Keratinocyte (primary cell): ENCODE results near the gene ABCD1. TPM values are rescaled to one million over a fixed set of nuclear protein-coding genes. Genes with fewer than 3 reads are reported as not detected.
"Not testable (repeated sequence)": the region's sequence is repeated elsewhere in the genome, so short reads cannot be mapped to it uniquely, and the experiment has no call there.

Experiments
- DNase-seq: peaks from one replicate; pipeline ENCODE4 v3.0.0-alpha.2; 2011; ENCODE audit warnings: low read depth, missing footprints, low spot score
- FAIRE-seq: peaks from 2 replicates; lab custom pipeline; 2011; peaks lifted over from hg19 to GRCh38; lab: Jason Lieb, UNC
- H2AFZ ChIP-seq: 2 replicates; pipeline ENCODE4 v1.6.0; 2012; ENCODE audit warnings: low read length, control low read depth, inconsistent platforms; ENCODE audit not compliant: control insufficient read depth
- H3K27ac ChIP-seq: 2 replicates; pipeline ENCODE4 v1.5.1; 2011; ENCODE audit warnings: low read length; ENCODE audit not compliant: control insufficient read depth, insufficient read depth
- H3K27me3 ChIP-seq: 3 replicates; pipeline ENCODE4 v1.6.0; 2011; ENCODE audit warnings: low read length; ENCODE audit not compliant: control insufficient read depth, insufficient read depth; ENCODE audit errors: extremely low read depth
- H3K36me3 ChIP-seq, 2 experiments: 2 replicates in 1 of 2; 3 replicates in 1 of 2; pipeline ENCODE4 v1.5.1; 2011; ENCODE audit warnings: low read length in 2 of 2, mild to moderate bottlenecking in 1 of 2; ENCODE audit not compliant: control insufficient read depth in 2 of 2, insufficient read depth in 2 of 2; ENCODE audit errors: extremely low read depth in 1 of 2
- H3K4me1 ChIP-seq: 3 replicates; pipeline ENCODE4 v1.5.1; 2011; ENCODE audit warnings: low read length; ENCODE audit not compliant: control insufficient read depth, insufficient read depth; ENCODE audit errors: extremely low read depth
- H3K4me2 ChIP-seq: 3 replicates; pipeline ENCODE4 v1.6.0; 2011; ENCODE audit warnings: low read depth, low read length; ENCODE audit not compliant: control insufficient read depth, insufficient read depth; ENCODE audit errors: extremely low read depth
- H3K4me3 ChIP-seq, 3 experiments: fragments of 200-600 bp in 1 of 3; sonication (generic) in 1 of 3; 2 replicates in 2 of 3; 3 replicates in 1 of 3; pipeline ENCODE4 v1.5.1; 2011 to 2016; ENCODE audit warnings: low read length in 3 of 3, mild to moderate bottlenecking in 3 of 3, control low read depth in 2 of 3, inconsistent platforms in 1 of 3, low read depth in 1 of 3, mixed read lengths in 1 of 3, mixed run types in 1 of 3, moderate library complexity in 1 of 3; ENCODE audit not compliant: control insufficient read depth in 2 of 3, insufficient read depth in 2 of 3; ENCODE audit errors: extremely low read depth in 1 of 3
- H3K79me2 ChIP-seq: 2 replicates; pipeline ENCODE4 v1.6.0; 2012; ENCODE audit warnings: low read length; ENCODE audit not compliant: control insufficient read depth, insufficient read depth
- H3K9ac ChIP-seq: 3 replicates; pipeline ENCODE4 v1.6.0; 2011; ENCODE audit warnings: low read length; ENCODE audit not compliant: control insufficient read depth, insufficient read depth; ENCODE audit errors: extremely low read depth
- H3K9me1 ChIP-seq: 3 replicates; pipeline ENCODE4 v1.6.0; 2011; ENCODE audit warnings: low read length; ENCODE audit not compliant: control insufficient read depth, insufficient read depth; ENCODE audit errors: extremely low read depth
- H3K9me3 ChIP-seq: 2 replicates; pipeline ENCODE4 v1.5.1; 2012; ENCODE audit warnings: low read depth, low read length; ENCODE audit not compliant: control insufficient read depth
- H4K20me1 ChIP-seq: 3 replicates; pipeline ENCODE4 v1.6.0; 2011; ENCODE audit warnings: low read length; ENCODE audit not compliant: control insufficient read depth, insufficient read depth; ENCODE audit errors: extremely low read depth
- CTCF ChIP-seq, 3 experiments: IDR thresholded peaks in 1 of 3; conservative IDR thresholded peaks in 1 of 3; optimal IDR thresholded peaks in 1 of 3; 2 replicates in 2 of 3; 3 replicates in 1 of 3; pipeline versions ENCODE3 to v1.5.1; 2011; ENCODE audit warnings: low read length in 3 of 3, mild to moderate bottlenecking in 3 of 3, moderate library complexity in 2 of 3, control low read depth in 1 of 3, inconsistent platforms in 1 of 3; ENCODE audit not compliant: insufficient read depth in 2 of 3; ENCODE audit errors: extremely low read depth in 1 of 3
- EZH2 ChIP-seq: IDR thresholded peaks from one replicate; pipeline ENCODE4 v1.6.1; 2012; ENCODE audit warnings: inconsistent platforms, mild to moderate bottlenecking, low read length, moderate library complexity
- dilution Hi-C: fragments of 300-500 bp; cut with MboI; formaldehyde crosslinking; loops from one replicate; pipeline ENCODE4 v1.7.0; 2020; ENCODE audit warnings: low sequenced_read_pairs; ENCODE audit not compliant: extremely low pct_ligation_motif_present
- polyA plus RNA-seq, 5 experiments: library from polyadenylated mRNA; depleted of rRNA in 3 of 5; stranded (reverse) in 3 of 5; stranded (forward) in 1 of 5; unstranded in 1 of 5; fragments of >200 nt; gene quantifications; 1 replicate in 1 of 5; 2 replicates in 3 of 5; 3 replicates in 1 of 5; pipeline versions ENCODE4 v1.2.1 to v1.2.3, GENCODE V29; 2011 to 2012; ENCODE audit warnings: missing spikeins in 2 of 5, low read depth in 1 of 5, low replicate concordance in 1 of 5

The ABCD1 gene
- polyA plus RNA-seq, 1 donor (not counting 4 experiments of a cell fraction or from before 2014, with no cell fraction given), result 0.81 TPM

- DNase-seq (no peak), FAIRE-seq (no peak)
- Histone ChIP-seq H2AFZ (no peak overlapping the region), H3K9me3 (no peaks in the 10 kb centered on the region), H3K27me3 (no peaks in the 10 kb centered on the region), H3K79me2 (peaks cover 6% of the 10 kb centered on the region), H3K4me1 (peaks cover 7% of the 10 kb centered on the region), H3K36me3 (no peaks in the 10 kb centered on the region), H3K9me1 (no peaks in the 10 kb centered on the region), H4K20me1 (no peaks in the 10 kb centered on the region), H3K27ac (no peak overlapping the region), H3K9ac (no peak overlapping the region), H3K4me3 (no peak overlapping the region), H3K4me2 (no peak overlapping the region)
- no peak for TF ChIP-seq EZH2
- TF ChIP-seq CTCF (optimal IDR thresholded peaks at IDR 0.05 in 1 of 3, IDR thresholded peaks at IDR 0.05 in 1 of 3, conservative IDR thresholded peaks at IDR 0.05 in 1 of 3; ENCODE audit: extremely low read depth in 1 of 3, insufficient read depth in 2 of 3, low read length in 3 of 3), result no peak
- dilution Hi-C loops, result no loop called here
Measured at GRCh38 chrX:153694687-153695270, 29.9 kb upstream of the ABCD1 start.

GRCh38 chrX:153696100-153696499 lies 28.6 kb upstream of the ABCD1 start:
- Histone ChIP-seq H3K27me3 (no peaks in the 10 kb centered on the region), H3K9me3 (no peaks in the 10 kb centered on the region), H3K27ac (no peak overlapping the region), H3K4me2 (no peak overlapping the region), H3K9ac (no peak overlapping the region), H3K79me2 (no peaks in the 10 kb centered on the region), H3K4me3 (no peak overlapping the region), H4K20me1 (no peaks in the 10 kb centered on the region), H3K4me1 (no peaks in the 10 kb centered on the region), H3K36me3 (peaks cover 0 to 3% of the 10 kb centered on the region in 2 experiments), H2AFZ (no peak overlapping the region), H3K9me1 (no peaks in the 10 kb centered on the region)
- no peak for TF ChIP-seq EZH2
- TF ChIP-seq CTCF (optimal IDR thresholded peaks at IDR 0.05 in 1 of 3, IDR thresholded peaks at IDR 0.05 in 1 of 3, conservative IDR thresholded peaks at IDR 0.05 in 1 of 3; ENCODE audit: extremely low read depth in 1 of 3, insufficient read depth in 2 of 3, low read length in 3 of 3), result no peak
- DNase-seq (no peak), FAIRE-seq (no peak)
- dilution Hi-C loops, result no loop called here

- dilution Hi-C loops, H4K20me1 ChIP-seq, H3K27ac ChIP-seq, H3K36me3 ChIP-seq, H3K9ac ChIP-seq, H3K27me3 ChIP-seq, H3K79me2 ChIP-seq, H3K4me1 ChIP-seq, H3K9me3 ChIP-seq, H2AFZ ChIP-seq, H3K4me3 ChIP-seq, H3K4me2 ChIP-seq, DNase-seq, H3K9me1 ChIP-seq, FAIRE-seq: not testable (repeated sequence)
Measured at GRCh38 chrX:153696538-153696937, 28.1 kb upstream of the ABCD1 start.
